Astrocyte of the cerebellum (primary cell): ENCODE data around the gene SDHAF1.
"Not testable (repeated sequence)": the region's sequence is repeated elsewhere in the genome, so short reads cannot be mapped to it uniquely, and the experiment has no call there.

ENCODE experiments used
- DNase-seq: peaks from one replicate; pipeline ENCODE4 v3.0.0-alpha.2; 2011; ENCODE audit warnings: low read depth
- H3K4me3 ChIP-seq: 2 replicates; pipeline ENCODE4 v1.5.1; 2011; ENCODE audit warnings: mild to moderate bottlenecking, low read depth, low read length, moderate library complexity
- in situ Hi-C: cut with HindIII; loops from 2 replicates; pipeline ENCODE4 v1.10.0; 2017; ENCODE audit warnings: low sequenced_read_pairs
- TF ChIP-seq, protein P1 (sequence below): IDR thresholded peaks from 2 replicates; pipeline ENCODE4 v1.5.1; 2012; ENCODE audit warnings: low read length, low read depth, moderate library complexity, mild to moderate bottlenecking; ENCODE audit errors: missing control alignments

The SDHAF1 gene

DNA sequence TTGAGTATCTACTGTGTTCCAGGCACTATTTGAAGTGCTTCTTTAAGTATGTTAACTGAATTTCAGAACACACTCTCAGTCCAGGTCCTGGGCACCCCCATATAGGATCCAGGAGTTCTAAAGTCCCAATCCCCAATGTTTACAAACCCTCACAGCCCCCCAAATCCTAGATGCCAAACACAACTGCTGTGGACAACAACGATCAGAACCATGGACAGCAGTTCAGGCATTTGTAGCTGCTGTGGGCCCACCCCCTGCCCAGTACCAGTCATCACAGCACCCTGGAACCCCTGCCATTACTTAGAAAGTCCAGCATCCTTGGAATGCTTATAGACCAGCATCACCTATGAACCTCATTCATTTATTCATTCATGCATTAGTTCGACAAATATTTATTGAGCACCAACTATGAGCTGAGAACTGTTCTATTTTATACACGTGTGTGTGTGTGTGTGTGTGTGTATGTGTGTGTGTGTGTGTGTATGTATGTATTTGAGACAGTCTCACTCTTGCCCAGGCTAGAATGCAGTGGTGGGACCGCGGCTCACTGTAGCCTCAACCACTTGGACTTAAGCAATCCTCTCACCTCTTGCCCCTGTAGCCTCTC is 19.3 kb upstream of the SDHAF1 start:
- no peak for DNase-seq
- TF ChIP-seq, protein P1, sequence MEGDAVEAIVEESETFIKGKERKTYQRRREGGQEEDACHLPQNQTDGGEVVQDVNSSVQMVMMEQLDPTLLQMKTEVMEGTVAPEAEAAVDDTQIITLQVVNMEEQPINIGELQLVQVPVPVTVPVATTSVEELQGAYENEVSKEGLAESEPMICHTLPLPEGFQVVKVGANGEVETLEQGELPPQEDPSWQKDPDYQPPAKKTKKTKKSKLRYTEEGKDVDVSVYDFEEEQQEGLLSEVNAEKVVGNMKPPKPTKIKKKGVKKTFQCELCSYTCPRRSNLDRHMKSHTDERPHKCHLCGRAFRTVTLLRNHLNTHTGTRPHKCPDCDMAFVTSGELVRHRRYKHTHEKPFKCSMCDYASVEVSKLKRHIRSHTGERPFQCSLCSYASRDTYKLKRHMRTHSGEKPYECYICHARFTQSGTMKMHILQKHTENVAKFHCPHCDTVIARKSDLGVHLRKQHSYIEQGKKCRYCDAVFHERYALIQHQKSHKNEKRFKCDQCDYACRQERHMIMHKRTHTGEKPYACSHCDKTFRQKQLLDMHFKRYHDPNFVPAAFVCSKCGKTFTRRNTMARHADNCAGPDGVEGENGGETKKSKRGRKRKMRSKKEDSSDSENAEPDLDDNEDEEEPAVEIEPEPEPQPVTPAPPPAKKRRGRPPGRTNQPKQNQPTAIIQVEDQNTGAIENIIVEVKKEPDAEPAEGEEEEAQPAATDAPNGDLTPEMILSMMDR, result no peak
- in situ Hi-C loops, result no loop called here
- H3K4me3 ChIP-seq, result no peak overlapping the region

DNA sequence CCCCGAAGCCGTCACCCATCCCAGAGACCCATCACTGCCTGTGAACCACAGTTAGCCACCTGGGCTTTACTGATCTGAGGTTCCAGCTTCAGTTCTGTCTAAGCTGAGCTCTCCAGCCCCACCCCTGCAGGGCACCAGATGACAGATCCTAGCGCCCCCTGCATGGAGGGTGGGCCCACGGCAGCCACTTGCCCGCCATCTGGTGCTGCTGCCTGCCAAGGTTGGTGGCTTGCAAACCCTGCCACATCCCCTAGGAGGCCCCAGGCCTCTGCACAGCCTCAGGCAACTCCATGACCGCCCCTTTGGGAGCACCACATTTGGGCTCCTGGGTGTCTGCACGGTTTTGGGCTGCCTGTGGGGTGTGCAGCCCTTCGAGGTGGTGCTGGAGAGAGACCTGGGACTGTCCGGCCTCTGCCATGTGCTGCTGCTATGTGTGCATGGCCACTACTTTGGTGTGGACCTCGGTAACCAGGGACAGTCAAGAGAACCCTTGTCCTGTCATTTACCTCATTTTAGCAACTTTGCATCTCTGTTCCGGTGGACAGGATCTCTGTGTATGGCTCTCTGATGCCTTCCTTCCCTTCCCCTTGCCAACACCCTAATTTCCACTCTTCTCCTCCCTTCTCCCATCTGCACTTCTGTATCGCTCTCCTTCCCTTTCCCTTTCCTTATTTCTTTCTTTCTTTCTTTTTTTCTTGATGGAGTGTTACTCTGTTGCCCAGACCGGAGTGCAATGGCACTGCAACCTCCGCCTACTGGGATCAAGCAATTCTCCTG is 17.4 kb upstream of the SDHAF1 start:
- TF ChIP-seq, protein P1, result no peak
- H3K4me3 ChIP-seq, result no peak overlapping the region
- in situ Hi-C loops, result no loop called here
- DNase-seq, result no peak

DNA sequence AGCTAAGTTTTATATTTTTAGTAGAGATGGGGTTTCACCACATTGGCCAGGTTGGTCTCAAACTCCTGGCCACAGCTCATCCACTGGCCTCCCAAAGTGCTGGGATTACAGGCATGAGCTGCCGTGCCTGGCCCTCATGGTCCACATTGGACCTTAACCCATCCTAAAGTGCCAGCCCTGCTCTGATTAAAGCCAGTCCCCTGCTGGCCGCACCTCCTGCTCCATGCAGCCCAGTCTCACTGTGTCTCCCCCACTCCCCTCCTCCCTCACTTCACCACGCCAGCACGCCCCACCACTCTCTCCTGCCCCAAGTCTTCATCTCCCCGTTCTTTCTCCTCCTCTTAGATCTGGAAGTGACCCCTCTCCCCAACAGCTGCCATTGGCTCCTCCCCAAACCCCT is 16.7 kb upstream of the SDHAF1 start:
- no peak for DNase-seq
- in situ Hi-C loops, result no loop called here
- H3K4me3 ChIP-seq, result no peak overlapping the region
- TF ChIP-seq, protein P1, result no peak

DNA sequence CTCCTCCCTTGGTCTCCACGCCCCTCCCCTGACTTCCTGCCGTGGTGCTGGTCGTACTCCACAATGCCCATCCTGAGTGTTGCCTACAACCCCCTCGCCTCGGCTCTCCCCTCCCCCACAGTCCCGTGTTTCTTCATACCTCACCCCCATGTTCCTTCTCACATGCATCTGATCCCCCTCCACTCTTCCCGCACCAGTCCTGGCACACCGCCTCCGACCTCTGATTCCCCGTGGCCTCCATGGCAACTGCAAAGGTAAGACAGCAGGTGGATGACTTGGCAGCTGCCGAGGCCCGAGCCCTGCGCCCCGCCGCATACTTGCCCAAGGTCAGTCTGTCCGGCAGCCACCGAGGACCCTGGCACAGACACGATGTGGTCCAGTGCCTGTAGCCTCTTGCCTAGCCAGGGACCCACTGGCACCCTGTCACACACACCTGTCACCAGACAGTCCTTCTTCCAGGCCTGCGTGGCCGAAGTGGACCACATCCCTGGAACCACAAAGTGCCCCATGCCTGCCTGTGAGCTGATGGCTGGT is 16.1 kb upstream of the SDHAF1 start:
- H3K4me3 ChIP-seq, result no peak overlapping the region
- in situ Hi-C loops, result no loop called here
- DNase-seq, result no peak
- TF ChIP-seq, protein P1, result no peak

DNA sequence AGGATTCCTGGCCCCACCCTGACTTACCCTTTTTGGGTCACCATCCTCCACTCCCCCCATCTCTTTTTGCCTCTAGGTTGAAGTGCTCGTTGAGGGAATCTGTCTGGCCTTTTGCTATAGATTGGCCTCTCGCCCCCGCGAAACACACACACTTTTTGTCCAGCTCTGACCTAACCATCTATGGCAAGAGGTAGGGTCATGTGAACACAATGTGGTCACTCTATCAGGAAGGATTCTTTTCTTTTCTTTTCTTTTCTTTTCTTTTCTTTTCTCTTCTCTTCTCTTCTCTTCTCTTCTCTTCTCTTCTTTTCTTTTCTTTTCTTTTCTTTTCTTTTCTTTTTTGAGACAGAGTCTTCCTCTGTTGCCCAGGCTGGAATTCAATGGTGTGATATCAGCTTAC is 14.0 kb upstream of the SDHAF1 start:
- DNase-seq, result not testable (repeated sequence)

DNA sequence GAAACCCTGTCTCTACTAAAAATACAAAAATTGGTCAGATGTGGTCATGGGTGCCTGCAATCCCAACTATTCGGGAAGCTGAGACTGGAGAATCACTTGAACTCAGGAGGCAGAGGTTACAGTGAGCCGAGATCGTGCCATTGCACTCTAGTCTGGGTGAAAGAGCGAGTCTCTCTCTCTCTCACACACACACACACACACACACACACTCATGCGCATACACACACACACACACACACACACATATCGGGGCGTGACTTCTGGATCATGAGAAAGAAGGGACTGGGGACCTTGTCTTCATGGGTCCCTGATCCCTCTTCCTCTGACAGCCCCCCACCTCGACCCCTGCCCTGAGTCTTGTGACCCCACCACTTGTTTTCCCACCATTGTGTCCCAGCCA is 11.8 kb upstream of the SDHAF1 start:
- TF ChIP-seq, protein P1, result no peak
- in situ Hi-C loops, result no loop called here
- DNase-seq, result no peak
- no peak overlapping the region for H3K4me3 ChIP-seq

More for the DNA sequence above, 14.0 kb upstream of the SDHAF1 start:
- H3K4me3 ChIP-seq, in situ Hi-C loops: not testable (repeated sequence)

DNA sequence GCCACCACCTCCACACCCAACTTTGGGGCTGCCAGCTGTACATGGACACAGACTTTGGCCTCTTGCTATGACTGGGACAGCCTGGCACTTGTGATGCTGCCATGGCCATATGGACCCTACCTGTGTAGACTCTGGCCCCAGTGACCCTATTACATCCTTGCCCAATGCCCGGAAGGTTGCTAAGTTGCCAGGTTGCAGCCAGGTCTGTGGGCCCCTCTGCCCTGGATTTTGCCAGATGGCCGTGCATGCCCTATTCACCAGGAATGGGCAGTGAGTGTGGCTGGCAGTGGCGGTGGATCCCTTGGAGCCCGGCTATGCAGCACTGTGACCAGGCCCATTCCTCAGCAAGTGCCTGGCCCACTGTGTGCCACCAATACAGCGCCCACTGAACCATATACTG is 8.9 kb upstream of the SDHAF1 start:
- TF ChIP-seq, protein P1, result no peak
- DNase-seq, result no peak
- in situ Hi-C loops, result no loop called here
- H3K4me3 ChIP-seq, result no peak overlapping the region
